Stimulated activated naive CD4-positive, alpha-beta T cell (primary cell): ENCODE measurements around the gene CEP295NL.
"Not testable (repeated sequence)": the region's sequence is repeated elsewhere in the genome, so short reads cannot be mapped to it uniquely, and the experiment has no call there.

Experiments
- DNase-seq, 6 experiments: peaks; one replicate each; lab custom pipeline; 2025; lab: John Stamatoyannopoulos, UW

The CEP295NL gene, protein sequence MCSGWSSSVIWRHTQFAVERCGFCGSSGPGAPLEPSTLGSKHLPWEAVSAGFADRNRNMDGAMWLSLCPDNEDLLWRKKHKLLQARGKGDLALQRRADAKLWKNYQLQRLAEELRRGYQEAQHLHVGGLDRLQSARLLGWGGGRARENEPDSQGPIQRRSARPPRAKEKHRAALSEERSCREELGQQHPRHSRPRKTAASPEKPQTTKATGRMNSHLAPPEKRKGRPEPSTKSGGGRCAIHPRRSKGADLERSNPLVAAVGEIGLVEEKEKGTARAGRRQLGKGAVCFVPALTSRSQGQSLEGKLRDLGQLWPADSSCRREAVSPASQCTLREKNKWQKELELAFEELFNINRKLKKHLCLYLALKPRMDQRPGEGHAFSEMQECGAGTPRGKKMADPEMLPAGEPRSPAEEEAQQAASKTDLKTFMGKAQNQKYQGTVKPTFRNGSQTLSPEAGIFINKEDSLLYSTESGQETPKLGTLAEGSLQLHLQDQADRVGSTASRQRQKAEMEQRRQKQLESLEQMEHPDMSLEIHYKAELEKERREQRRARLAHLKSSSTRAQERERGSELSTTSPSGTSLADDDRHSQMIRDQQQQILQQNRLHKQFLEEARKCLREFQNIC

DNA sequence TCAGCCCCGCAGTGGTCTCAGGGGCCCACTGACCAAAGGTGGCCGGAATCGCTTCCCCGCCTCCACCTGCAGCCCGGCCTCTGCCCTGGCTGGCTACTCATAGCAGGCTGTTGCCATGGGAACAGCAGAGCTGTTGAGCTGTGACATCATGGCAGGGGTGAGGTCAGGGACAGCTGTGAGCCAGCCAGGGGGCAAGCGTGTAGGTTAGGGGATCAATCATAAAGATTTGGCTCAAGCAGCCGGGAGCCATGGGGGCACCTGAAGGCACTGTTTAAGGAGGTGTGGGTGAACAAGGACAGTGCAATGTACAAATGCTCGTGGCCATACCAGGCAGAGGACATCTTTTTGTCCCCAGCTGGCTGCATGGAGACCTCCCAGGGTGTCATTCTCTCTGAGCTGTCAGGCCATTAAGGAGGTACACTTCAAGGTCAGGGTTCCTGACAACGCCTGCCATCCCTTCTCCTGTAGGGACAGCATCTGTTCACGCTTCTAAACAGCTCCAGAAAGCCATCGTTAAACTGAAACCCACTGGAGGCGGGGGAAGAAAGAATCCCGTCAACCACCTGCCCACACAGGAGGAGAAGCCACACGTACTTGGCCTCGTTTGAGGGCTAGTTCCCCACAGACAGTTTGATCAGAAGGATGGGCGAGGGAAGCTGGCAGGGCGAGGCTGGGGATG, at the start of gene CEP295NL:
CEP295NL (minus strand) TSS at position 101 of the 679 bp plus-strand sequence. CDS start 1,373 bp downstream, outside the sequence.
- no peak for DNase-seq

- no peak for DNase-seq
Observed at GRCh38 chr17:78952706-78953105, 49.7 kb upstream of the CEP295NL start.

GRCh38 chr17:78951967-78952551, 49.1 kb upstream of the CEP295NL start:
- no peak for DNase-seq

DNA sequence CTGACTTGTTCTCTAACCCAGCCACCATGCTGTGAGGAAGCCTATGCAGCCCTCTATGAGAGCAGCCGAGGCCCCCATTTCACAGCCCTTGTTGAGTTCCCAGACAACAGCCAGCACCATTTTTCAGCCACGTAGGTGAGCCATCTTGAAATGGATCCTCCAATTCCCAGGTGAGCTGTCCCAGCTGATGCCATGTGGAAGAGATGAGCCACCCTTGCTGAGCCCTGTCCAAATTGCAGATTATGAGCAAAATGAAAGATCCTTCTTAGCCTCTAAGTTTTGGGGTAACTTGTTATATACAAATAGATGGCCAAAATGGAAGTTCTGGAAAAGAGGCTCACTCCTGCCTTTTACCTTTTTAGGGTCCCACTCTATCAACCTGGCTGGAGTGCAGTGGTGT, 47.9 kb upstream of the CEP295NL start:
- no peak for DNase-seq

DNA sequence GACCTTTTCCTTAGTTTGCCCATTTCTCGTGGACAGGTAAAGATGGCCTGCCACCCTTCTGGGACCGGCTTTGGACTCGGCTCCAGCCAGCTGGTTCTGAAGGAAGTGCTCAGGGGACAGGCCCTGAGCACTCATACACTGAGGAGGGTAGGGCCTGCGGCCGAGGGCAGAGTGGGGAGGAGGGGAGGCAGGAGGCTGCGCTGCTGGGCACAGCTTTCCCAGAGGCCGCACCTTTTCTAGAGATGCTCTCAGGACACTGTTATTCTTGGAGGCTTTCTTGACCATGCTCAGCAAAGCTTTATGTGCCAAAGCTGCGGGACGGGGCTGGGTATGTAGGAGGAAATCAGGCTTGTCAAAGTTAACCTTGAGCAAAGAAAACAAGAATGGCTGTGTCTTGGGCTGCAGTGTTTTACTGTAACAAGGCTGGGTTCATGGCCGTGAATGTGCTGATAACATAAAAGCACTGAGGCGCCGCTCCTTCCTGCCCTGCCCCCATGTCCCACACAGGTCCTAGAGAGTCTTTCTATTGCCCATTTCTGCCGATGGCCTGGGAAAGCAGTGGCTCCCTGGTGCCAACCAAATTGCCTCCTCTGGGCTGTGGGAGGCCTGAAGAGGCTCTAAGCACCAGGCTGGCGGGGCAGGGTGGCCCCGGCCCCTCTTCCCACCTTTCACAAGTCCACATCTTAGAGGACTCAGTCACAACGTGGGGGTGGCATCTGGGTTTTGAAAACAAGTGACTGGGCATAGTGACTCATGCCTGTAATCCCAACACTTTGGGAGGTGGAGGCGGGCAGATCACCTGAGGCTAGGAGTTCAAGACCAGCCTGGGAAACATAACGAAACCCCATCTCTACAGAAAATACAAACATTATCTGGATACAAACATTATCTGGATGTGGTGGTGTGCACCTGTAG, 44.5 kb upstream of the CEP295NL start:
- DNase-seq = no peak

- DNase-seq = no peak
Observed at GRCh38 chr17:78946631-78947030, 43.6 kb upstream of the CEP295NL start.

DNA sequence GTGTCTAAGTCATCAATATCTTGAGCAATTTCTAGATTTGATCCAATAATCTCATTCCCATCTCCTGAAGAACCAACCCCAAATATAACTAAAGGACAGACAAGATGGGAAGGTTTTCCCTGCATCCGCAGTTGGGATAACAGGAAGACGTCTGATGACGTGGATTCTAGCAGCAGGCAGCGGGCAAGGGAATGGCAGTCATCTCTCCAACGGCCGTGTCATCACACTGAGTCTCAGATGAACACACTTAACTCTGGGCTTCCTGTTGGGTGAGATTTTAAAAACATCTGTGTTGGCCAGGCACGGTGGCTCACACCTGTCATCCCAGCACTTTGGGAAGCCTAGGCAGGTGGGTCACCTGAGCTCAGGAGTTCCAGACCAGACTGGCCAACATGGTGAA, 43.1 kb upstream of the CEP295NL start:
- DNase-seq = no peak

DNA sequence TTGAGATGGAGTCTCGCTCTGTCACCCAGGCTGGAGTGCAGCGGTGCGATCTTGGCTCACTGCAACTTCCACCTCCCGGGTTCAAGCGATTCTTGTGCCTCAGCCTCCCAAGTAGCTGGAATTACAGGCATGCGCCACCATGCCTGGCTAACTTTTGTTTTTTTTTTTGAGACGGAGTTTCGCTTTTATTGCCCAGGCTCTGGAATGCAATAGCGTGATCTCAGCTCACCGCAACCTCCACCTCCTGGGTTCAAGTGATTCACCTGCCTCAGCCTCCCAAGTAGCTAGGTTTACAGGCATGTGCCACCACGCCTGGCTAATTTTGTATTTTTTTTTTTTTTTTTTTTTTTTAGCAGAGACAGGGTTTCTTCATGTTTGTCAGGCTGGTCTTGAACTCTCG, 42.5 kb upstream of the CEP295NL start:
- DNase-seq = not testable (repeated sequence)

DNA sequence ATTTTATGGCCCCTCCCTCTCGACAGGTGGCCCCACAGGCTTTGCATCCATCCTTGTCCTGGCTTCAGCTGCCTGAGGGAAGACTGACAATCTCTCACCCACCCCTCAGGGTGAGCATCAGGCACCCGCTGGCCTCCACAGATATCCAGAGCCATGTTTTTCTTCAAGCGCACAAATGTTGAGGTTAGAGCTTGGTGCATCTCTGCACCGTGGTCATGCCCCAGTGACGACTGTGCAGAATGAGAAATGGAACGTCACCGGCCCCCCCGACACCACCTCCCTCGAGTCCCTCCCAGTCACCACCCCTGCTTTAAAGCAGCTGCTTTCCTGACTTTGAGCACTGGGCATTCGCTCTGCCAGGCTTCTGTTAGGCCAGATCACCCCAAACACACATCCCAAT, 42.0 kb upstream of the CEP295NL start:
- DNase-seq = no peak

DNA sequence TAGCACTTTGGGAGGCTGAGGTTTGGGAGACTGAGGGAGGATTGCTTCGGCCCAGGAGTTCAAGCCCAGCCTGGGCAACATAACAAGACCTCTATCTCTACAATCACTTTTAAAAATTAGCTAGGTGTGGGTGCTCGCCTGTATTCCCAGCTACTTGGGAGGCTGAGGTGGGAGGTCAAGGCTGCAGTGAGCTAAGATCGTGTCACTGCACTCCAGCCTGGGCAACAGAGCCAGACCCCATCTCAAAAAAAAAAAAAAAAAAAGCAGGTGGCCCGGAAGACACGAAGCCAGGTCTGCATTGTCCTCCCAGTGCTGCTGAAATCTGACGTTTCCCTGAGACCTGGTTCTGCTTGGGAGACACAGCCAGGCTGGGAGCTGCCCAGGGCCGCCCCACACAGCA, 41.0 kb upstream of the CEP295NL start:
- no peak for DNase-seq

DNA sequence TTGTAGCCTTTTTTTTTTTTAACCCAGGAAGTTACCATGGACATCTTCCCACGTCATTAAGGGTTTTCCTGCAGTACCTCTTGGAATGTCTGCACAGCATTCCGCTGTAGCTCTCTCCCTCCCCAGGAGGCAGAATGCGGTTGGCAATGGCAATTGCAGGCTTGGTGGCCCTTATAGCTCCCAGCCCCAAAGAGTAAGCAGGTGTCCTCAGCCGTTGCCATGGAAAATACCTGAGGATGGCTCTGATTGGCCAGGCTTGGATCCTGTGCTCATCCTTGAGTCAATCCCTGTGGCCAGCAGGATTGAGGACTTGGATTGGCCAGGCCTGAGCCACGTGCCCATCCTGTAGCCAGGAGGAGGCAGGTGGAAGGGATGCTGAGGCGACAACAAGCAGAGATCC, 37.7 kb upstream of the CEP295NL start:
- no peak for DNase-seq

- no peak for DNase-seq
Observed at GRCh38 chr17:78940258-78940657, 37.3 kb upstream of the CEP295NL start.

DNA sequence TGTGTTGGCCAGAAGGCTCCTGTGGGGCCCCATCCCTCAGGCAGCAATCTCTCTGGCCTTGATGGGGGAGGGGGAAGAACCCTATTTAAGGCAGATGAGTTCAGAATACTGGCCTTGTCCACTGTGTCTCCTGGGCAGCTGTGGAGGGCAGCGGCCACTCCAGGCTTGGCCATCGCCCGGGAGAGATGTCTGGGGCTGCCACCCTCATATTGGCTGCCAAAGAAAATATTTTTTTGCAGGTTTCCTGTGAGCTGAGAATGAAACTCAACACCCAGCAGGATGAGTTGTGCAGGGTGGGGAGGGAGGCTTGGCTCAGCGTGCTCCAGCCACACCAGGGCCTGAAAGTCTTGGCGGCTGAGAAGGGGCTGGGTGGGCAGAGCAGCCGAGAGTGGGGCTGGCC, 36.6 kb upstream of the CEP295NL start:
- no peak for DNase-seq

DNA sequence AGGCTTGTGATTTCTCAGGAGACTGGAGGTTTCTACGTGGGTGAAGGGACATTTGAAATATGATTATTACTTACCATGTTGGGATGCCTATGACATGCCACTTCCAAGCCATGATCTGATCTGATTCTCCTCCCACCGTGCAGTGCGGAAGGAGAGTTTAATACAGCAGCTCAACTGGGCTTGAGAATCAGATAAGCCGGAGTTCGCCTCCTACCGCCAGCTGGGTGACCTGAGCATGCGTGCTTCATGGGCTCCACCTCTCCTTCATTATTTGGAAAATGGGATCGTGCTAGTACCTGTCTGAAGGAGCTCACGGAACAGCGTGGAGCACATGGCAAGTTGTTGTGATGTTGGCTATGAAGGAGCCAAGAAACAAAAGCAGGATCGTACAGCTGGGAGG, 34.6 kb upstream of the CEP295NL start:
- no peak for DNase-seq

DNA sequence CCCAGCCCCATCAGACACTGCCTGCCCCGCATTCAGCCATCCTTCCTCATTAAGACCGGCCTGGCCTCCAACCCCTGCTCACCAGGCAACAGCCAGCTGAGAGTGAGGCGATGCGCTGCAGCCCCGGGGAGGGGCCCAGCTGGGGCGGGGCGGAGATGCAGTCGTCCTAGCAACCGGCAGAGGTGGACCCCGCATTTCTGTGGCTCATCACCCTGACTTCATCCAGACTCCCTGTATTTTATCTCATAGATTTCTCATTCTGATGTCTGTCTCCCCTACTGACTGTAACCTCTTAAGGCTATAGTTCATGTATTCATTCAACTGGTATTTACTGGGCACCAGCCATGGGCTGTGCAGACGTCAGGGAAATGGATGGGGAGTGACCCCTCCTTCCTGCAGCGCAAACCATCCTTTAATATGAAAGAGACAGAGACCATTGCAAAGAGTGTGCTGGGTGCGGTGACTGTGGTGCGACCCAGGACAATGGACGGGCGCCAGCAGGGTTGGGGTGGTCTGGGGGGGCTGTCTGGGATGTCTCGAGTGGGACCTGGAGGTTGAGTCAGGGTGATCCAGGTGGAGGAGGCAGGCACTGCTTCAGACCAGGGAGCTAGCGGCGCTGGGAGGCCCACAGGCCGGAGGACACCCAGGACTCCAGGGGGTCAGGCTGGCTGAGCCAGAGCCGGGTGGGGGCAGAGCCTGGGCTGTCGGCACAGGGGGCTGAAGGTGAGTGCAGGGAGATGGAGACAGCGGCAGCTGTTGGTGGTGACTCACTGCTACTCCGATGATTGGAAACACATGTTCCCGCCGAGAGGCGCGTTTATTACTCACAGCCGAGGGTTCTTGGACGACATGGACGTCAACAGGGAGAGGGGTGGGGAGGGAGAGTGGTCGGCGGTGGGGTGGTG, 32.7 kb upstream of the CEP295NL start:
- DNase-seq = no peak

- no peak for DNase-seq
Observed at GRCh38 chr17:78934681-78935418, 31.8 kb upstream of the CEP295NL start.

DNA sequence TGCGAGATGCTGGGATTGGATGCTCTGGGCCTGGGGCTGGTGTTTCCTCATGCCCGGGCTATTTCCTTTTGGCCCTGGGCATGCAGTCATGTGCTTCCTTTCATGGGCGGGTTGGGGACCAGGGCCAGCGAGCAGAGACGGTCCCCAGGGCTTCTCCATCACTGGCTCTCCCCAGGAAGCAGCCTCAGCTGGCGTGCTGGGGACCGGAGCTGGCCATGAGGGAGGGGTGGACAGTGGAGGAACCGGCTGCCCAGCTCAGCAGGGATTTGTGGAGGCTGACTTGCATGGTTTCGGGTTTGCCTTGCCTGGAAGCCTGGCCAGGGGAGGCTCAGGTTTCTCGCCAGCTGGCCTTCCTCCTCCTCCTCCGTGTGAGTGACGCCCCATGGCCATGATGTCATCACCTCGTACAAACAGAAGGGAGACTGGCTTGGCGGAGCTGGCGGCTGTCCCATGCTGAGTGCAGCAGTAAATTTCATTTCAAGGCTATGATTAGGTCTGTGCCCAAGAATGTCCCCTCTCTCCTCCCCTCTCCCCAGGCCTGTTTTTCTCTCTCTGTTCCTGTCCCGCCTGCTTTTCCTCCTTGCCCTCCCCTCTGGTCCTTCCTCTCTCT, 31.1 kb upstream of the CEP295NL start:
- DNase-seq = no peak

DNA sequence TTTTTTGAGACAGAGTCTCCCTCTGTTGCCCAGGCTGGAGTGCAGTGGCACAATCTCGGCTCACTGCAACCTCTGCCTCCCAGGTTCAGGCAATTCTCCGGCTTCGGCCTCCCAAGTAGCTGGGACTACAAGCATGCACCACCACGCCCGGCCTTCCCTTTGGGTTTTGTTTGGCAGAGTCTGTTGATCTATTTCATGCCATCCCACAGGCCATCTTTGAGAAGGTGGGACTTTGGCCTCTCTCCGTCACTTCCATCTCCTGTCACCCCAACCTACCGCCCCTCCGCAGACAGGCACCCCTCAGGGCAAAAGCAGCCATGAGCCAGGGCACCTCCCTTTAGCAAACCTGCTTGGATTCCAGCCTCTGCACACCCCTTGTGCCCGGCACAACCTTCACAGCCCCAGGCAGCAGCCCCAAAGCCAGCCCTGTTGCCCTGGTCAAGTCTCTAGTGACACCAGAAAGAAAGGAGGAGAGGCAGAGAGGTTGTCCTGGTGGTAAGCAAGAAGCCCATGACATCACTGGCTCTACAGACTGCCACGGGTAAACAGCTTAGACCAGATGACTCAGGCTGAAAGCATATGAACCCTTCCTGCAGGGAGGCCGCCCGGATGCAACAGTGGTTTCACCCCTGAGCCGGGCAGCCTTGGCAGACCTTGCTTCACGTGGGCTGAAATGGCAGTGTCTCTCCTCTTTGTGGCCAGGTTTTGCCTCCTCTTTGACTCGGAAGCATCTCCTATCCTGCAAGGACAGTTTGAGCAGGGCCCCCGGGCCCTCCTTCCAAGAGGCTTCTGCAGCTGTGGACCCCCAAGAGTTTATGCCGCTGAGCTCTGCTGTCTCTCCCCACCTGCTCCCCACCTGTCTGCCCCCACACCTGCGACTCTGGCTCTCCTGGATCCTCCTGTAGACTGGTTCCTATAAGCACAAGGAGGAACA, 30.3 kb upstream of the CEP295NL start:
- no peak for DNase-seq
